Measurements from ENCODE around the gene PHOSPHO2. TPM values are rescaled to one million over a fixed set of nuclear protein-coding genes. Genes with fewer than 3 reads are reported as not detected.

PHOSPHO2 gene
- 3.0 to 4.2 TPM (median 3.4 TPM) in 5 replicates for total RNA-seq (2022; extraction: Qiagen RNA extraction; ENCODE audit: low read depth)

DNA sequence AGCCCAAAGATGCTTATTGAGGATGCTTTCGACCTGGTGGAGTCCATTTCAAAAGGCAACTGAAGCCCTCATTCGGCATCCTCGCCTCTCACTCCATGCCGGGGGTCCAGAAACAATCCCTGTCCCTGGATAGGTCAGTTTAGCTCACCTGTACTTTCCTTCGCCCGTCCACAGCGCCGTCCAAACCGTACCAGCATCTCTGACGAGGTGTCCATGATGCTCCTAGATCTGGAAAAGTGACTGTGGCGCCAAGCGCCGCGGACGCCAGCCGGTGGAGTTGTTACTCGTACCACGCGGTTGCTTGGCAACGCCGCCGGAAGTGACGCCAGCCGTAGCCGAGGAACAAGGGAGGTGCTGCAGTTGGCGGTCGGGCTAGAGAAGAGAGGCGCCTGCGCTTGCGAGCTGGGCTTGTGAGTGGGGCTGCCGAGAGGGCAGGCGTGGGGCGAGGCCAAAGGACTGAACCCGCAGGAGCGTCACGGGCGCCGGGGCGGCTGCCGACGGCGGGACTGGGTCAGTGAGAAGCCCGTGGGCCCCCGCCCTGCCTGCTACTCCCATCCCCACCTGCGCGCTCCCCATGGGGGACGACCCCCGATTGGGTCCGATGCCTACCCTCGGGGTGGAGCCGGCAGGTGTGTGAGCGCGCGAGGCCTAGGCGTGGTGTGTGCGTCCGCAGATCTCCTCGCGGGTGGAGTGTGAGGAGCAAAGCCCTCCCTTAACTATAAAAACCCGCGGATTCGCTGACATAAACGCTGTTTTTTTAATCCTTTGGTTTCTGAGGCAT, at the start of gene PHOSPHO2, which contains the start of gene CFAP210:
Gene PHOSPHO2, plus strand, starts transcription at position 357 of the 781 bp plus-strand sequence. CDS start 6,503 bp downstream, outside the sequence.
Gene CFAP210, minus strand, starts transcription at position 293 of the 781 bp plus-strand sequence. Its CDS starts 78 bp downstream, at position 215.

Other genes with a start within 250 kb of the PHOSPHO2 start
- 5.6 to 6.4 TPM (median 5.8 TPM) in 5 replicates for gene BBS5, start 215.0 kb upstream of the PHOSPHO2 start, total RNA-seq (2022; extraction: Qiagen RNA extraction; ENCODE audit: low read depth)
- 0.15 to 0.76 TPM (median 0.45 TPM) in 4 of 5 replicates, not detected in the other for gene KLHL41, start 184.8 kb upstream of the PHOSPHO2 start, total RNA-seq (2022; extraction: Qiagen RNA extraction; ENCODE audit: low read depth)
- gene FASTKD1, start 120.6 kb upstream of the PHOSPHO2 start, total RNA-seq (2022; extraction: Qiagen RNA extraction; ENCODE audit: low read depth), result 20.3 to 25.3 TPM (median 23.8 TPM) in 5 replicates
- gene PPIG, start 110.1 kb upstream of the PHOSPHO2 start, total RNA-seq (2022; extraction: Qiagen RNA extraction; ENCODE audit: low read depth), result 33.5 to 58.6 TPM (median 43.4 TPM) in 5 replicates
- gene CFAP210, start 64 bp upstream of the PHOSPHO2 start, total RNA-seq (2022; extraction: Qiagen RNA extraction; ENCODE audit: low read depth), result 0.27 to 0.64 TPM (median 0.33 TPM) in 5 replicates
- gene KLHL23, start 39.4 kb downstream of the PHOSPHO2 start, total RNA-seq (2022; extraction: Qiagen RNA extraction; ENCODE audit: low read depth), result 6.3 to 12.4 TPM (median 9.5 TPM) in 5 replicates
- 136 to 192 TPM (median 143 TPM) in 5 replicates for gene SSB, start 104.4 kb downstream of the PHOSPHO2 start, total RNA-seq (2022; extraction: Qiagen RNA extraction; ENCODE audit: low read depth)
- 65.2 to 94.8 TPM (median 66.2 TPM) in 5 replicates for gene METTL5, start 130.4 kb downstream of the PHOSPHO2 start, total RNA-seq (2022; extraction: Qiagen RNA extraction; ENCODE audit: low read depth)
- gene UBR3, start 133.0 kb downstream of the PHOSPHO2 start, total RNA-seq (2022; extraction: Qiagen RNA extraction; ENCODE audit: low read depth), result 9.9 to 13.1 TPM (median 10.5 TPM) in 5 replicates

Data from A549 treated with CpdA at 1 μM for 4 hours (cell line).